Esophagus muscularis mucosa (tissue), 3 donors: ENCODE results near the gene CNPY2.

ENCODE experiments used
- POLR2AphosphoS5 ChIP-seq, 2 donors: sonication (generic); formaldehyde crosslinking; IDR thresholded peaks; one replicate each; pipeline ENCODE4 v1.6.1; 2017; ENCODE audit warnings: antibody characterized with exemption in 2 of 2
- TF ChIP-seq, protein P1 (sequence below), 3 experiments: fragments of 200-600 bp in 2 of 3; fragments of 450-650 bp in 1 of 3; sonication (generic) in 2 of 3; IDR thresholded peaks; one replicate each; pipeline ENCODE4 v1.5.1; 2017 to 2019; ENCODE audit warnings: antibody characterized with exemption in 3 of 3, mild to moderate bottlenecking in 2 of 3, moderate library complexity in 1 of 3

DNA sequence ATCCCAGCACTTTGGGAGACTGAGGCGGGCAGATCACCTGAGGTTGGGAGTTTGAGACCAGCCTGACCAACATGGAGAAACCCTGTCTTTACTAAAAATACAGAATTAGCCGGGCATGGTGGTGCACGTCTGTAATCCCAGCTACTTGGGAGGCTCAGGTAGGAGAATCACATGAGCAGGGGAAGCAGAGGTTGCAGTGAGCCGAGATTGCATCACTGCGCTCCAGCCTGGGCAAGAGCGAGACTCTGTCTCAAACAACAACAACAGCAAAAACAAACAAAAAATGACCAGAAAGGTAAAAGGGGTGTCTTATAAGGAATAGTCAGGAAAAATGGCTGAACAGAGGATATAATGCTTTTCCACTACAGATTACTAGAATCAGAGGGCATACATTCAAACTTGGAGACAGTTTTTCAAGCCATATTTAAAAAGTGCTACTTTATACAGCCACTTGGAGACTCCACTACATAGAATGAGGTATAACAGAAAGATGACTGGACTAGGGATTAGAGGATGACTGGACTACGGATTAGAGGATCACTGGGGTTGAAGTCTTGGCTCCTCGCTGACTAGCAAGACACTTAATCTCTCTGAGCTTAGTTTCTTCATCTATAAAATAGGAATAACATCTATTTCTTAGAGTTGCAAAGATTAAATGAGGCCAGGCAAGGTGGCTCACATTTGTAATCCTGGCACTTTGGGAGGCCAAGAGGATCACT lies 10.8 kb downstream of the CNPY2 start:
- TF ChIP-seq, protein P1, sequence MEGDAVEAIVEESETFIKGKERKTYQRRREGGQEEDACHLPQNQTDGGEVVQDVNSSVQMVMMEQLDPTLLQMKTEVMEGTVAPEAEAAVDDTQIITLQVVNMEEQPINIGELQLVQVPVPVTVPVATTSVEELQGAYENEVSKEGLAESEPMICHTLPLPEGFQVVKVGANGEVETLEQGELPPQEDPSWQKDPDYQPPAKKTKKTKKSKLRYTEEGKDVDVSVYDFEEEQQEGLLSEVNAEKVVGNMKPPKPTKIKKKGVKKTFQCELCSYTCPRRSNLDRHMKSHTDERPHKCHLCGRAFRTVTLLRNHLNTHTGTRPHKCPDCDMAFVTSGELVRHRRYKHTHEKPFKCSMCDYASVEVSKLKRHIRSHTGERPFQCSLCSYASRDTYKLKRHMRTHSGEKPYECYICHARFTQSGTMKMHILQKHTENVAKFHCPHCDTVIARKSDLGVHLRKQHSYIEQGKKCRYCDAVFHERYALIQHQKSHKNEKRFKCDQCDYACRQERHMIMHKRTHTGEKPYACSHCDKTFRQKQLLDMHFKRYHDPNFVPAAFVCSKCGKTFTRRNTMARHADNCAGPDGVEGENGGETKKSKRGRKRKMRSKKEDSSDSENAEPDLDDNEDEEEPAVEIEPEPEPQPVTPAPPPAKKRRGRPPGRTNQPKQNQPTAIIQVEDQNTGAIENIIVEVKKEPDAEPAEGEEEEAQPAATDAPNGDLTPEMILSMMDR (IDR thresholded peaks at IDR 0.05), result no peak
- TF ChIP-seq POLR2AphosphoS5 (IDR thresholded peaks at IDR 0.05), result no peak
